WTC11 (cell line): Measurements from ENCODE around the gene ZNF564. TPM values are rescaled to one million over a fixed set of nuclear protein-coding genes. Genes with fewer than 3 reads are reported as not detected.

Experiments
- ATAC-seq: fragments of 200-7000 bp; cut with Tn5 transposase; 2 replicates; pipeline ENCODE4 v1.10.0; 2021; ENCODE audit warnings: mild to moderate bottlenecking, moderate library complexity
- CTCF ChIA-PET: fragments of 300-600 bp; sonication (Branson Sonifier 250); formaldehyde crosslinking; loops from one replicate; lab custom pipeline; 2021; ENCODE audit warnings: antibody characterized with exemption; lab: Charles Lee
- POLR2A ChIA-PET: fragments of 350-600 bp; sonication (Branson Sonifier 250); formaldehyde crosslinking; loops from one replicate; lab custom pipeline; 2021; ENCODE audit warnings: antibody characterized with exemption; lab: Charles Lee
- DNase-seq: peaks from one replicate; pipeline ENCODE4 v3.0.0; 2021; ENCODE audit warnings: low spot score
- H3K27ac Mint-ChIP-seq: 2 replicates; pipeline ENCODE4 v1.8.0; 2021; ENCODE audit warnings: mixed read lengths
- H3K27me3 Mint-ChIP-seq: 2 replicates; pipeline ENCODE4 v1.8.0; 2021; ENCODE audit warnings: low read depth, mild to moderate bottlenecking, moderate library complexity, mixed read lengths
- H3K36me3 Mint-ChIP-seq: 2 replicates; pipeline ENCODE4 v1.8.0; 2021; ENCODE audit warnings: mixed read lengths
- H3K4me1 Mint-ChIP-seq: 2 replicates; pipeline ENCODE4 v1.8.0; 2022; ENCODE audit warnings: mixed read lengths
- H3K4me3 Mint-ChIP-seq: 2 replicates; pipeline ENCODE4 v1.8.0; 2021; ENCODE audit warnings: mild to moderate bottlenecking, moderate library complexity, mixed read lengths
- H3K9me3 Mint-ChIP-seq: 2 replicates; pipeline ENCODE4 v1.8.0; 2021; ENCODE audit warnings: mixed read lengths
- E2F4 ChIP-seq: sonication (generic); formaldehyde crosslinking; IDR thresholded peaks from 2 replicates; pipeline ENCODE4 v1.8.1; 2022; ENCODE audit warnings: low read depth, mild to moderate bottlenecking, moderate library complexity, missing genetic modification reagents, borderline replicate concordance
- E2F5 ChIP-seq: sonication (generic); formaldehyde crosslinking; IDR thresholded peaks from 2 replicates; pipeline ENCODE4 v1.8.1; 2022; ENCODE audit warnings: mild to moderate bottlenecking, moderate library complexity, missing genetic modification reagents
- ESRRA ChIP-seq: sonication (generic); formaldehyde crosslinking; IDR thresholded peaks from 2 replicates; pipeline ENCODE4 v1.8.1; 2022; ENCODE audit warnings: mild to moderate bottlenecking, missing genetic modification reagents, borderline replicate concordance
- FOXK1 ChIP-seq: sonication (generic); formaldehyde crosslinking; IDR thresholded peaks from 2 replicates; pipeline ENCODE4 v1.8.0; 2022; ENCODE audit warnings: mild to moderate bottlenecking, moderate library complexity, missing genetic modification reagents
- IRF1 ChIP-seq: sonication (generic); formaldehyde crosslinking; IDR thresholded peaks from 2 replicates; pipeline ENCODE4 v1.8.0; 2023; ENCODE audit warnings: missing genetic modification reagents
- KAT7 ChIP-seq: sonication (generic); formaldehyde crosslinking; IDR thresholded peaks from 2 replicates; pipeline ENCODE4 v1.8.1; 2023; ENCODE audit warnings: missing genetic modification reagents, mild to moderate bottlenecking, borderline replicate concordance
- MYBL2 ChIP-seq: sonication (generic); formaldehyde crosslinking; IDR thresholded peaks from 2 replicates; pipeline ENCODE4 v1.8.1; 2023; ENCODE audit warnings: mild to moderate bottlenecking, moderate library complexity, missing genetic modification reagents
- NFYB ChIP-seq: sonication (generic); formaldehyde crosslinking; conservative IDR thresholded peaks from 2 replicates; pipeline ENCODE4 v1.8.0; 2022; ENCODE audit warnings: low read depth, missing genetic modification reagents
- SP1 ChIP-seq: sonication (generic); formaldehyde crosslinking; conservative IDR thresholded peaks from 2 replicates; pipeline ENCODE4 v1.8.1; 2022; ENCODE audit warnings: missing genetic modification reagents
- STAT6 ChIP-seq: sonication (generic); formaldehyde crosslinking; conservative IDR thresholded peaks from 2 replicates; pipeline ENCODE4 v1.8.1; 2023; ENCODE audit warnings: mild to moderate bottlenecking, low read depth, missing genetic modification reagents, moderate library complexity
- TP53 ChIP-seq: sonication (generic); formaldehyde crosslinking; IDR thresholded peaks from 2 replicates; pipeline ENCODE4 v1.8.1; 2023; ENCODE audit warnings: mild to moderate bottlenecking, missing genetic modification reagents
- USF1 ChIP-seq: sonication (generic); formaldehyde crosslinking; IDR thresholded peaks from 2 replicates; pipeline ENCODE4 v1.8.0; 2022; ENCODE audit warnings: mild to moderate bottlenecking, missing genetic modification reagents
- ZBTB43 ChIP-seq: sonication (generic); formaldehyde crosslinking; IDR thresholded peaks from 2 replicates; pipeline ENCODE4 v1.8.1; 2023; ENCODE audit warnings: mild to moderate bottlenecking, missing genetic modification reagents
- ZNF232 ChIP-seq: sonication (generic); formaldehyde crosslinking; IDR thresholded peaks from 2 replicates; pipeline ENCODE4 v1.8.0; 2022; ENCODE audit warnings: mild to moderate bottlenecking, missing genetic modification reagents
- ZNF317 ChIP-seq: sonication (generic); formaldehyde crosslinking; IDR thresholded peaks from 2 replicates; pipeline ENCODE4 v1.8.1; 2023; ENCODE audit warnings: low read depth, mild to moderate bottlenecking, moderate library complexity, missing genetic modification reagents, borderline replicate concordance
- ZNF396 ChIP-seq: fragments of 250-450 bp; sonication (Bioruptor Pico); IDR thresholded peaks from 2 replicates; pipeline ENCODE4 v1.8.0; 2021; ENCODE audit warnings: mild to moderate bottlenecking, moderate library complexity, borderline replicate concordance
- ZNF423 ChIP-seq: fragments of 250-450 bp; sonication (Bioruptor Pico); IDR thresholded peaks from 2 replicates; pipeline ENCODE4 v2.1.2; 2022; ENCODE audit warnings: mild to moderate bottlenecking, moderate library complexity
- ZNF425 ChIP-seq: fragments of 250-450 bp; sonication (Bioruptor Pico); conservative IDR thresholded peaks from 2 replicates; pipeline ENCODE4 v1.9.0; 2021; ENCODE audit warnings: mild to moderate bottlenecking
- total RNA-seq: library from RNA; stranded (reverse); gene quantifications from 3 replicates; pipeline ENCODE4 v1.2.3, GENCODE V29; 2021

ZNF564 gene
- total RNA-seq, 1 experiment from 2014 or later = 11.1 TPM

GRCh38 chr19:12596927-12597548 is 45.8 kb upstream of the ZNF564 start (continued):
- TF ChIP-seq IRF1 (CRISPR knock-in tag) = no peak

- TF ChIP-seq ZBTB43 (CRISPR knock-in tag) = no peak
- no peak for TF ChIP-seq ZNF423
- TF ChIP-seq ZNF232 (CRISPR knock-in tag) = no peak
- TF ChIP-seq E2F4 (CRISPR knock-in tag) = no peak
- CTCF ChIA-PET = interaction anchor here (1.2 to 1.7 kb wide), 2 partner anchors 15 to 41 kb away, joined by 4 read pairs; partner anchors contain the start of genes ZNF490 and ZNF791
- Mint-ChIP-seq H3K36me3 (peaks cover 5% of the 10 kb centered on the region; the same call in 1 of the 2 replicates), H3K27ac (no peak overlapping the region), H3K4me1 (peaks cover 4% of the 10 kb centered on the region; the same call in 1 of the 2 replicates), H3K27me3 (no peaks in the 10 kb centered on the region; the same call in 1 of the 2 replicates), H3K4me3 (no peak overlapping the region; the same call in 1 of the 2 replicates), H3K9me3 (no peaks in the 10 kb centered on the region)
- no peak for ATAC-seq
- POLR2A ChIA-PET = interaction anchor here (0.6 to 1.0 kb wide), 3 partner anchors 14 to 286 kb away, joined by 4 to 13 read pairs (median 4); partner anchors contain the start of genes ZNF490 and ZNF791
- DNase-seq = no peak
Observed at GRCh38 chr19:12596485-12596884, 45.2 kb upstream of the ZNF564 start.

GRCh38 chr19:12581100-12581499 is 29.8 kb upstream of the ZNF564 start:
- Mint-ChIP-seq H3K4me3 (no peak overlapping the region), H3K9me3 (peaks cover 39% of the 10 kb centered on the region), H3K27ac (no peak overlapping the region), H3K27me3 (no peaks in the 10 kb centered on the region; the same call in 1 of the 2 replicates), H3K4me1 (no peaks in the 10 kb centered on the region), H3K36me3 (peaks cover 57% of the 10 kb centered on the region)
- no peak for ATAC-seq
- POLR2A ChIA-PET = no interaction called here
- CTCF ChIA-PET = no interaction called here
- no peak for DNase-seq
- TF ChIP-seq KAT7 (CRISPR knock-in tag) (no peak), ZNF425 (no peak), ZNF317 (CRISPR knock-in tag) (no peak), E2F5 (CRISPR knock-in tag) (no peak), STAT6 (CRISPR knock-in tag) (no peak), FOXK1 (CRISPR knock-in tag) (no peak), ZBTB43 (CRISPR knock-in tag) (no peak), ZNF232 (CRISPR knock-in tag) (no peak), MYBL2 (no peak), ESRRA (no peak), NFYB (no peak), SP1 (no peak), ZNF396 (no peak), TP53 (CRISPR knock-in tag) (no peak), USF1 (no peak)
